ENCODE results near the gene BHLHE41.

The BHLHE41 gene

GRCh38 chr12:26133521-26133920 lies 8.7 kb upstream of the BHLHE41 start:
- no peak for DNase-seq

GRCh38 chr12:26132866-26133265 lies 8.0 kb upstream of the BHLHE41 start:
- no peak for DNase-seq

GRCh38 chr12:26131936-26132335 lies 7.1 kb upstream of the BHLHE41 start:
- no peak for DNase-seq

GRCh38 chr12:26130728-26131127 lies 5.9 kb upstream of the BHLHE41 start:
- no peak for DNase-seq

- DNase-seq = no peak
Observed at GRCh38 chr12:26128168-26128567, 3.3 kb upstream of the BHLHE41 start.

GRCh38 chr12:26127404-26127803 lies 2.6 kb upstream of the BHLHE41 start:
- no peak for DNase-seq

GRCh38 chr12:26126340-26127284 lies 1.8 kb upstream of the BHLHE41 start:
- DNase-seq = no peak

GRCh38 chr12:26125400-26126339 lies 833 bp upstream of the BHLHE41 start:
- DNase-seq = no peak

- no peak for DNase-seq
Observed at GRCh38 chr12:26123482-26123980, 1.3 kb downstream of the BHLHE41 start.

- DNase-seq = no peak
Observed at GRCh38 chr12:26122681-26123481, 2.0 kb downstream of the BHLHE41 start.

GRCh38 chr12:26122061-26122680 lies 2.7 kb downstream of the BHLHE41 start:
- DNase-seq = no peak

- no peak for DNase-seq
Observed at GRCh38 chr12:26121323-26122060, 3.3 kb downstream of the BHLHE41 start.

- DNase-seq = no peak
Observed at GRCh38 chr12:26120561-26121274, 4.1 kb downstream of the BHLHE41 start.

- no peak for DNase-seq
Observed at GRCh38 chr12:26119391-26119989, 5.3 kb downstream of the BHLHE41 start.

GRCh38 chr12:26118308-26118707 lies 6.5 kb downstream of the BHLHE41 start:
- no peak for DNase-seq

GRCh38 chr12:26116829-26117715 lies 7.8 kb downstream of the BHLHE41 start:
- no peak for DNase-seq

GRCh38 chr12:26114720-26115401 lies 10.0 kb downstream of the BHLHE41 start:
- DNase-seq = no peak

Data from NCI-H2227 treated with DMSO at 0.1 percent for 48 hours (cell line).